Gastrocnemius medialis (tissue), 4 donors: Measurements from ENCODE around the gene OPN1SW. TPM values are rescaled to one million over a fixed set of nuclear protein-coding genes. Genes with fewer than 3 reads are reported as not detected.

Experiments
- ATAC-seq, 2 donors: fragments of 150-250 bp; one replicate each; pipeline ENCODE4 v1.9.1; 2016
- DNase-seq, 2 donors: peaks; one replicate each; pipeline ENCODE4 v3.0.0-alpha.2; 2019
- H3K27ac ChIP-seq, 4 donors: fragments of 200-600 bp; sonication (generic); 1 replicate in 1 of 4; 2 replicates in 3 of 4; pipeline ENCODE4 v1.5.1; 2016 to 2018; ENCODE audit warnings: mild to moderate bottlenecking in 2 of 4, moderate library complexity in 1 of 4
- H3K27me3 ChIP-seq, 3 donors: fragments of 200-600 bp; sonication (generic) in 2 of 3; 1 replicate in 1 of 3; 2 replicates in 2 of 3; pipeline versions ENCODE4 v1.5.1 to v1.6.0; 2016 to 2019; ENCODE audit warnings: mild to moderate bottlenecking in 1 of 3, moderate library complexity in 1 of 3
- H3K36me3 ChIP-seq, 2 donors: fragments of 200-600 bp; sonication (generic) in 1 of 2; one replicate each; pipeline ENCODE4 v1.5.1; 2017 to 2018
- H3K4me1 ChIP-seq, 2 donors: fragments of 200-600 bp; sonication (generic) in 1 of 2; one replicate each; pipeline ENCODE4 v1.5.1; 2016 to 2017; ENCODE audit warnings: mild to moderate bottlenecking in 2 of 2
- H3K4me3 ChIP-seq, 4 donors: fragments of 200-600 bp; sonication (generic) in 3 of 4; 1 replicate in 1 of 4; 2 replicates in 3 of 4; pipeline ENCODE4 v1.5.1; 2016 to 2019; ENCODE audit warnings: mild to moderate bottlenecking in 2 of 4
- H3K9me3 ChIP-seq, 3 donors: fragments of 200-600 bp; sonication (generic) in 2 of 3; 1 replicate in 1 of 3; 2 replicates in 2 of 3; pipeline ENCODE4 v1.5.1; 2016 to 2019
- POLR2A ChIP-seq, 2 donors: fragments of 450-650 bp; IDR thresholded peaks; one replicate each; pipeline ENCODE4 v1.6.1; 2017; ENCODE audit warnings: antibody characterized with exemption in 2 of 2, mild to moderate bottlenecking in 2 of 2, moderate library complexity in 2 of 2
- in situ Hi-C, 4 donors: fragments of 200-750 bp; cut with MboI; loops; one replicate each; pipeline versions ENCODE4 v1.15.0 to v1.8.0; 2017; ENCODE audit warnings: low sequenced_read_pairs in 4 of 4
- intact Hi-C: fragments of 100-400 bp; cut with DNase I; formaldehyde crosslinking; loops from one replicate; pipeline ENCODE4 v1.15.1; 2023; ENCODE audit warnings: low total_unique reads
- total RNA-seq, 4 donors: library from RNA; depleted of rRNA; stranded (reverse); fragments of >200 nt; gene quantifications; one replicate each; pipeline versions ENCODE4 v1.1.0 to v1.2.3, GENCODE V29; 2016
- TF ChIP-seq, protein P1 (sequence below), 5 experiments: fragments of 450-650 bp in 3 of 5; fragments of 200-600 bp in 2 of 5; sonication (generic) in 2 of 5; IDR thresholded peaks in 4 of 5; conservative IDR thresholded peaks in 1 of 5; 1 replicate in 4 of 5; 2 replicates in 1 of 5; pipeline ENCODE4 v1.5.1; 2016 to 2019; ENCODE audit warnings: antibody characterized with exemption in 5 of 5, mild to moderate bottlenecking in 3 of 5, moderate library complexity in 3 of 5

Gene OPN1SW
- total RNA-seq, 4 donors from 2014 or later: not detected

DNA sequence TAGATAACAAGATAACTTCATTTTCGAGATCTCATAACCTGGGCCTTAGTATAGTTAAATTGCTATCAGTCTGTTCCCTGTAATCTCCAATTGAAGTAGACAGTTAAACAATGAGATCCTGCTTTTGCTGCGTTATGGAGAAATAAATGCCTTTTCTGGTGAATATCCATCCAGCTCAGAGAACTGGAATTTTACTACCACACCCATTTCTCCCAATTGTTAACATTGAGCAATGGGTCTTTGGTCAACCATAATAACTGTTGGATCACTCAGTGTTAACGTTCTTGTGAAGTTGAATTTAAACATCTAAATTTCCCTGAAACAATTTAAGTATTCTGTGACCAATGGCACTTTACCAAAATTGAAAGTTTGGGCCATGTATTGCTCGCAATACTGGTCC, 33.4 kb downstream of the OPN1SW start:
- Histone ChIP-seq H3K9me3 (no peaks in the 10 kb centered on the region), H3K4me3 (no peak overlapping the region), H3K4me1 (peaks cover 35 to 40% of the 10 kb centered on the region in 2 donors), H3K27ac (peak overlapping the region; percentile 92 to 99 (median 95)), H3K27me3 (no peaks in the 10 kb centered on the region), H3K36me3 (no peaks in the 10 kb centered on the region)
- no peak for ATAC-seq
- in situ Hi-C loops (loop anchor here in 1 of 4 donors (10.0 kb wide), 1 partner anchor 123 kb away; the partner anchor contains the start of gene ATP6V1F), intact Hi-C loops (loop anchor here (5.0 kb wide), 1 partner anchor 125 kb away; a partner anchor contains a TSS)
- no peak for DNase-seq
- TF ChIP-seq, protein P1, sequence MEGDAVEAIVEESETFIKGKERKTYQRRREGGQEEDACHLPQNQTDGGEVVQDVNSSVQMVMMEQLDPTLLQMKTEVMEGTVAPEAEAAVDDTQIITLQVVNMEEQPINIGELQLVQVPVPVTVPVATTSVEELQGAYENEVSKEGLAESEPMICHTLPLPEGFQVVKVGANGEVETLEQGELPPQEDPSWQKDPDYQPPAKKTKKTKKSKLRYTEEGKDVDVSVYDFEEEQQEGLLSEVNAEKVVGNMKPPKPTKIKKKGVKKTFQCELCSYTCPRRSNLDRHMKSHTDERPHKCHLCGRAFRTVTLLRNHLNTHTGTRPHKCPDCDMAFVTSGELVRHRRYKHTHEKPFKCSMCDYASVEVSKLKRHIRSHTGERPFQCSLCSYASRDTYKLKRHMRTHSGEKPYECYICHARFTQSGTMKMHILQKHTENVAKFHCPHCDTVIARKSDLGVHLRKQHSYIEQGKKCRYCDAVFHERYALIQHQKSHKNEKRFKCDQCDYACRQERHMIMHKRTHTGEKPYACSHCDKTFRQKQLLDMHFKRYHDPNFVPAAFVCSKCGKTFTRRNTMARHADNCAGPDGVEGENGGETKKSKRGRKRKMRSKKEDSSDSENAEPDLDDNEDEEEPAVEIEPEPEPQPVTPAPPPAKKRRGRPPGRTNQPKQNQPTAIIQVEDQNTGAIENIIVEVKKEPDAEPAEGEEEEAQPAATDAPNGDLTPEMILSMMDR (IDR thresholded peaks at IDR 0.05 in 4 of 5, conservative IDR thresholded peaks at IDR 0.05 in 1 of 5): no peak
- no peak for TF ChIP-seq POLR2A (IDR thresholded peaks at IDR 0.05)

GRCh38 chr7:128741491-128741890, 34.1 kb downstream of the OPN1SW start:
- Histone ChIP-seq H3K9me3 (no peaks in the 10 kb centered on the region), H3K4me1 (peaks cover 35 to 40% of the 10 kb centered on the region in 2 donors), H3K27me3 (no peaks in the 10 kb centered on the region), H3K36me3 (no peaks in the 10 kb centered on the region), H3K4me3 (no peak overlapping the region), H3K27ac (peak overlapping the region; percentile 92 to 99 (median 95))
- in situ Hi-C loops (loop anchor here in 1 of 4 donors (10.0 kb wide), 1 partner anchor 123 kb away; the partner anchor contains the start of gene ATP6V1F), intact Hi-C loops (loop anchor here (5.0 kb wide), 1 partner anchor 126 kb away; a partner anchor contains a TSS)
- DNase-seq: no peak
- ATAC-seq: no peak
- TF ChIP-seq, protein P1 (IDR thresholded peaks at IDR 0.05 in 4 of 5, conservative IDR thresholded peaks at IDR 0.05 in 1 of 5): no peak
- no peak for TF ChIP-seq POLR2A (IDR thresholded peaks at IDR 0.05)

DNA sequence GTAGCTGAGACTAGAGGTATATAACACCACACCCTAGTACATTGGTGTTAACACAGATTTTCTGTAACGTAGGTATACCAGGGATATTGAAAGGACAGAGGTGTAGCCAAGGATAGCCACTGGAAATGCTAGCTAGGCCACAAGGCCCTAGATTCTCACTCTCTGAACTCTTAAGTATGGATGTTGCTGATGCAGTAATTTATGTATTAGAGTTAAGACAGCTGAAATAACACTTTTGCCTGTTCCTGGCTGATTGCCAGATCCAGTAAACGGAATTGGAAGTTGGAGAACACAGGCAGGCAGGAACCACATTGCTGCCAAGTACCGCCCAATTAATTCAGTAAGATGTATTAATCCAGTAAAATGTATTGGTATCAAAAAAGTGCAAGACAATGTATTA, 34.6 kb downstream of the OPN1SW start:
- peak in 1 of 2 donors; percentile 20 for DNase-seq
- Histone ChIP-seq H3K4me1 (peaks cover 35 to 40% of the 10 kb centered on the region in 2 donors), H3K27me3 (no peaks in the 10 kb centered on the region), H3K36me3 (no peaks in the 10 kb centered on the region), H3K27ac (peak overlapping the region; percentile 92 to 99 (median 95)), H3K9me3 (no peaks in the 10 kb centered on the region), H3K4me3 (peak overlapping the region in 2 of 4 donors; percentile 98 to 100)
- in situ Hi-C loops: loop anchor here in 1 of 4 donors (10.0 kb wide), 1 partner anchor 124 kb away; the partner anchor contains the start of gene ATP6V1F
- intact Hi-C loops: loop anchor here (5.0 kb wide), 1 partner anchor 126 kb away; a partner anchor contains a TSS
- no peak for ATAC-seq
- TF ChIP-seq, protein P1 (IDR thresholded peaks at IDR 0.05 in 4 of 5, conservative IDR thresholded peaks at IDR 0.05 in 1 of 5): no peak
- no peak for TF ChIP-seq POLR2A (IDR thresholded peaks at IDR 0.05)

DNA sequence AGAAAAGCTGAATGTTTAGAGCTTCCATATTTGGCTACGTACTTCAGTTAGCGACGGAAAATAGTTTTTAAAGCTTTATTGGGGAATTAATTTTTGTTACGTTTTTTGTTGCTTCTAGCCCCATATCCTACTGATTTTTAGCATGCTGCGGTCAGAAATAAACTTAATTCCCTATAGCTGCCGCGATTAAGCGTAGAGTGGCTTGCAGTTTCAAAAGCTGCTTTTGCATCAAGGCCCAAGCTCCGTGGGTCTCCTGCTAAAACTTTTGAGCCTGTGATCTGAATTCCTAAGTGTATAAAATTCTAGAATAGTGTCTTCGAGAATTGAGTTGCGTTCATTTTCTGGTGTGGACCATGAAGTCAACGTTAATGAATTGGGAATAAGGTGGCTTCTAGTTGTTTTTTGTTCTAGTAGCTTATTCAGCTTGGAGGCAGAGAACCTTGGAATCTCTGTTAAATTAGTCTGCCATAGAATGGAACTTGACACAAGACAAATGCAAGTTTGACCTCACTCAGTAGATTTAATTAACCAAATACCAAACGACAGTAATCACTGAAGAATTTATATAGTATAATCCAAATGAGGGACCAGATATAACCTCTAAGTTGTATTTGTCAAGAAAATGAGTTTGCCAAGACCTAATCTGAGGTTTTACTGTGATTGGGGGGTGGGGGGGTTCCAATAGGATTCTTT, 35.5 kb downstream of the OPN1SW start:
- H3K4me1 ChIP-seq: peaks cover 35 to 40% of the 10 kb centered on the region in 2 donors
- TF ChIP-seq, protein P1 (IDR thresholded peaks at IDR 0.05 in 4 of 5, conservative IDR thresholded peaks at IDR 0.05 in 1 of 5): no peak
- no peak for TF ChIP-seq POLR2A (IDR thresholded peaks at IDR 0.05)
- intact Hi-C loops (loop anchor here (1.0 to 5.0 kb wide), 4 partner anchors 92 to 264 kb away; partner anchors contain the start of genes FLNC and METTL2B), in situ Hi-C loops (loop anchor here in 1 of 4 donors (10.0 kb wide), 1 partner anchor 125 kb away; the partner anchor contains the start of gene ATP6V1F)
- H3K9me3 ChIP-seq: no peaks in the 10 kb centered on the region
- DNase-seq: no peak
- H3K27ac ChIP-seq: peak overlapping the region; percentile 92 to 99 (median 95)
- H3K27me3 ChIP-seq: no peaks in the 10 kb centered on the region
- no peaks in the 10 kb centered on the region for H3K36me3 ChIP-seq
- ATAC-seq: no peak
- peak overlapping the region; percentile 82 to 100 (median 91) for H3K4me3 ChIP-seq
